H9 (cell line): ENCODE results near the gene CTLA4. TPM values are rescaled to one million over a fixed set of nuclear protein-coding genes. Genes with fewer than 3 reads are reported as not detected.

ENCODE experiments used
- DNase-seq: peaks from one replicate; pipeline ENCODE4 v3.0.0-alpha.2; 2017
- H2AFZ ChIP-seq: one replicate; pipeline ENCODE4 v1.6.1; 2013; ENCODE audit warnings: mild to moderate bottlenecking, low read length, control low read depth, moderate library complexity
- H2AK5ac ChIP-seq: 2 replicates; pipeline ENCODE4 v1.6.1; 2013; ENCODE audit warnings: low read length, control low read depth, mixed read lengths; ENCODE audit not compliant: insufficient read length
- H2BK120ac ChIP-seq: one replicate; pipeline ENCODE4 v1.6.1; 2013; ENCODE audit warnings: low read depth, mild to moderate bottlenecking, low read length, control low read depth, inconsistent platforms; ENCODE audit not compliant: poor library complexity, severe bottlenecking
- H2BK12ac ChIP-seq: 2 replicates; pipeline ENCODE4 v1.6.1; 2013; ENCODE audit warnings: low read length, control low read depth, mixed read lengths, low read depth; ENCODE audit not compliant: insufficient read length
- H2BK15ac ChIP-seq: 2 replicates; pipeline ENCODE4 v1.6.1; 2013; ENCODE audit warnings: low read depth, low read length, control low read depth
- H2BK20ac ChIP-seq: one replicate; pipeline ENCODE4 v1.6.1; 2013; ENCODE audit warnings: low read depth, mild to moderate bottlenecking, low read length, control low read depth, inconsistent platforms; ENCODE audit not compliant: poor library complexity, severe bottlenecking
- H2BK5ac ChIP-seq: 2 replicates; pipeline ENCODE4 v1.6.1; 2013; ENCODE audit warnings: low read length, control low read depth, mixed read lengths; ENCODE audit not compliant: insufficient read length
- H3K14ac ChIP-seq: 2 replicates; pipeline ENCODE4 v1.6.1; 2013; ENCODE audit warnings: low read length, control low read depth; ENCODE audit not compliant: insufficient read depth
- H3K18ac ChIP-seq: 2 replicates; pipeline ENCODE4 v1.6.1; 2013; ENCODE audit warnings: low read depth, mild to moderate bottlenecking, mixed read lengths, low read length, control low read depth; ENCODE audit not compliant: insufficient read length
- H3K23ac ChIP-seq: 2 replicates; pipeline ENCODE4 v1.6.1; 2013; ENCODE audit warnings: low read length, control low read depth, mixed read lengths, low read depth; ENCODE audit not compliant: insufficient read length
- H3K23me2 ChIP-seq: 2 replicates; pipeline ENCODE4 v1.6.1; 2013; ENCODE audit warnings: low read depth, mild to moderate bottlenecking, mixed read lengths, low read length, control low read depth; ENCODE audit not compliant: insufficient read length, poor library complexity, severe bottlenecking
- H3K27ac ChIP-seq: 2 replicates; pipeline ENCODE4 v1.5.1; 2013; ENCODE audit warnings: low read length, control low read depth, mixed read lengths, low read depth; ENCODE audit not compliant: insufficient read length
- H3K27me3 ChIP-seq: 2 replicates; pipeline ENCODE4 v1.6.1; 2013; ENCODE audit warnings: low read length, control low read depth, inconsistent platforms; ENCODE audit not compliant: insufficient read depth
- H3K4ac ChIP-seq: 2 replicates; pipeline ENCODE4 v1.6.1; 2013; ENCODE audit warnings: low read depth, mild to moderate bottlenecking, control low read depth, inconsistent platforms, low read length, moderate library complexity
- H3K4me1 ChIP-seq: 2 replicates; pipeline ENCODE4 v1.6.1; 2013; ENCODE audit warnings: low read length, control low read depth, inconsistent platforms; ENCODE audit not compliant: insufficient read depth
- H3K4me2 ChIP-seq: 2 replicates; pipeline ENCODE4 v1.6.1; 2013; ENCODE audit warnings: low read length, control low read depth, mixed read lengths; ENCODE audit not compliant: insufficient read length, insufficient read depth
- H3K56ac ChIP-seq: 2 replicates; pipeline ENCODE4 v1.6.1; 2013; ENCODE audit warnings: low read depth, mild to moderate bottlenecking, mixed read lengths, low read length, control low read depth; ENCODE audit not compliant: insufficient read length
- H3K79me1 ChIP-seq: 2 replicates; pipeline ENCODE4 v1.6.1; 2013; ENCODE audit warnings: low read depth, mild to moderate bottlenecking, moderate library complexity, low read length, control low read depth, inconsistent platforms; ENCODE audit not compliant: insufficient read depth, poor library complexity, severe bottlenecking
- H3K79me2 ChIP-seq: 2 replicates; pipeline ENCODE4 v1.6.1; 2013; ENCODE audit warnings: low read length, control low read depth, inconsistent platforms; ENCODE audit not compliant: insufficient read depth
- H3K9ac ChIP-seq: 2 replicates; pipeline ENCODE4 v1.6.1; 2013; ENCODE audit warnings: low read length, control low read depth, mixed read lengths; ENCODE audit not compliant: insufficient read length; ENCODE audit errors: extremely low read depth
- H3K9me3 ChIP-seq: one replicate; pipeline ENCODE4 v1.6.1; 2013; ENCODE audit warnings: low read depth, low read length, inconsistent platforms; ENCODE audit not compliant: control insufficient read depth
- H3T11ph ChIP-seq: one replicate; pipeline ENCODE4 v1.6.1; 2013; ENCODE audit warnings: mild to moderate bottlenecking, low read length, control low read depth, inconsistent platforms
- H4K20me1 ChIP-seq: one replicate; pipeline ENCODE4 v1.6.1; 2013; ENCODE audit not compliant: control insufficient read depth, insufficient read length, insufficient read depth
- H4K5ac ChIP-seq: 2 replicates; pipeline ENCODE4 v1.6.1; 2013; ENCODE audit warnings: low read depth, mild to moderate bottlenecking, mixed read lengths, low read length, control low read depth; ENCODE audit not compliant: insufficient read length
- H4K8ac ChIP-seq: replicated peaks from 2 replicates; pipeline ENCODE4 v1.6.1; 2013; ENCODE audit warnings: low read length, control low read depth, mixed read lengths, low read depth; ENCODE audit not compliant: insufficient read length
- H4K91ac ChIP-seq: 2 replicates; pipeline ENCODE4 v1.6.1; 2013; ENCODE audit warnings: low read depth, mild to moderate bottlenecking, moderate library complexity, mixed read lengths, low read length, control low read depth; ENCODE audit not compliant: insufficient read length
- H3K27ac Mint-ChIP-seq, 3 experiments: 2 replicates in 2 of 3; 3 replicates in 1 of 3; pipeline ENCODE4 v1.8.0; 2020 to 2021; ENCODE audit warnings: mixed read lengths in 3 of 3, mild to moderate bottlenecking in 1 of 3, moderate library complexity in 1 of 3
- H3K27me3 Mint-ChIP-seq: 2 replicates; pipeline ENCODE4 v1.8.0; 2021; ENCODE audit warnings: low read depth, mild to moderate bottlenecking, moderate library complexity, mixed read lengths
- H3K36me3 Mint-ChIP-seq, 3 experiments: 2 replicates in 2 of 3; 3 replicates in 1 of 3; pipeline ENCODE4 v1.8.0; 2020 to 2021; ENCODE audit warnings: low read depth in 3 of 3, mixed read lengths in 3 of 3; ENCODE audit not compliant: insufficient read depth in 1 of 3
- H3K4me1 Mint-ChIP-seq, 2 experiments: 2 replicates each; pipeline ENCODE4 v1.8.0; 2020; ENCODE audit warnings: mixed read lengths in 2 of 2
- H3K4me3 Mint-ChIP-seq, 2 experiments: 2 replicates in 1 of 2; 3 replicates in 1 of 2; pipeline ENCODE4 v1.8.0; 2020 to 2021; ENCODE audit warnings: mild to moderate bottlenecking in 2 of 2, mixed read lengths in 2 of 2, moderate library complexity in 1 of 2
- H3K9me3 Mint-ChIP-seq, 2 experiments: 2 replicates in 1 of 2; 3 replicates in 1 of 2; pipeline ENCODE4 v1.8.0; 2020; ENCODE audit warnings: mild to moderate bottlenecking in 2 of 2, mixed read lengths in 2 of 2, moderate library complexity in 1 of 2
- WGBS: extraction: QIAGEN DNeasy Blood & Tissue Kit; methylation state at CpG from one replicate; pipeline ENCODE4 v1.1.7; 2013; ENCODE audit warnings: missing lambda C conversion rate, low lambda C conversion rate, mixed read lengths; ENCODE audit not compliant: insufficient read length; ENCODE audit errors: extremely low coverage; 5-methylcytosine and 5-hydroxymethylcytosine counted together
- total RNA-seq: library from RNA; stranded (reverse); gene quantifications from 2 replicates; pipeline ENCODE4 v1.2.1, GENCODE V29; 2021
- TF ChIP-seq, protein P1 (sequence below): fragments of 200-600 bp; sonication (generic); conservative IDR thresholded peaks from 3 replicates; pipeline ENCODE4 v1.8.0; 2021; ENCODE audit warnings: antibody characterized with exemption, mild to moderate bottlenecking

CTLA4 gene
- total RNA-seq, 1 experiment from 2014 or later = not detected

DNA sequence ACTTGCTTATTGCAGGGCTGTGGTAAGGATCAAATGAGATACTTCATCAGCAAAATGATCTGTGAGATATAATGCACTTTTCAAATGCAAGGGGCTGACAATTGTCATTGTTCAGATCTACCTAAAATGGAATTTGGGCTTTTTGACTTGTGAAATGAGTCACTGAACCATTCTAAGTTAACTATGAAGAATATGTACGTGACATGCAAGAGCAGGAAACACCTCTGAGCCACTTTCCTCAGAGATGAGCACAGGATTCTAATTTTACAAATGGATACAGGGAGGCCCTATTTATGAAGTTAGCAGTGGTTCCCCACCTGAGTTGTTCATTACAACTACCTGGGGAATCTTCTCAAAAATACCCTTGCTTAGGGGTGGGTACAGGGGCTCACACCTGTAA lies 26.7 kb downstream of the CTLA4 start:
- Histone ChIP-seq H3K14ac (no peak overlapping the region), H4K91ac (no peak overlapping the region), H2BK12ac (no peak overlapping the region), H4K5ac (no peak overlapping the region), H3K4me1 (no peaks in the 10 kb centered on the region), H3K18ac (no peak overlapping the region), H3K23ac (no peak overlapping the region), H3K9me3 (no peaks in the 10 kb centered on the region), H2BK120ac (no peak overlapping the region), H3K79me2 (no peaks in the 10 kb centered on the region), H3T11ph (no peak overlapping the region), H3K9ac (no peak overlapping the region), H2BK5ac (no peak overlapping the region), H2BK20ac (no peak overlapping the region), H3K79me1 (no peaks in the 10 kb centered on the region), H3K27ac (no peak overlapping the region), H3K4me2 (no peak overlapping the region), H2BK15ac (no peak overlapping the region), H2AK5ac (no peak overlapping the region), H2AFZ (no peak overlapping the region), H4K20me1 (no peaks in the 10 kb centered on the region), H3K56ac (no peak overlapping the region), H3K4ac (no peak overlapping the region), H3K27me3 (no peaks in the 10 kb centered on the region), H4K8ac (no peak overlapping the region), H3K23me2 (no peaks in the 10 kb centered on the region)
- Mint-ChIP-seq H3K27me3 (no peaks in the 10 kb centered on the region; the same call in 1 of the 2 replicates), H3K4me1 (peaks cover 3 to 5% of the 10 kb centered on the region in 2 experiments), H3K27ac (no peak overlapping the region), H3K4me3 (no peak overlapping the region), H3K36me3 (no peaks in the 10 kb centered on the region), H3K9me3 (peaks cover 0 to 2% of the 10 kb centered on the region in 2 experiments; a peak in 1 of 5 replicates)
- TF ChIP-seq, protein P1, sequence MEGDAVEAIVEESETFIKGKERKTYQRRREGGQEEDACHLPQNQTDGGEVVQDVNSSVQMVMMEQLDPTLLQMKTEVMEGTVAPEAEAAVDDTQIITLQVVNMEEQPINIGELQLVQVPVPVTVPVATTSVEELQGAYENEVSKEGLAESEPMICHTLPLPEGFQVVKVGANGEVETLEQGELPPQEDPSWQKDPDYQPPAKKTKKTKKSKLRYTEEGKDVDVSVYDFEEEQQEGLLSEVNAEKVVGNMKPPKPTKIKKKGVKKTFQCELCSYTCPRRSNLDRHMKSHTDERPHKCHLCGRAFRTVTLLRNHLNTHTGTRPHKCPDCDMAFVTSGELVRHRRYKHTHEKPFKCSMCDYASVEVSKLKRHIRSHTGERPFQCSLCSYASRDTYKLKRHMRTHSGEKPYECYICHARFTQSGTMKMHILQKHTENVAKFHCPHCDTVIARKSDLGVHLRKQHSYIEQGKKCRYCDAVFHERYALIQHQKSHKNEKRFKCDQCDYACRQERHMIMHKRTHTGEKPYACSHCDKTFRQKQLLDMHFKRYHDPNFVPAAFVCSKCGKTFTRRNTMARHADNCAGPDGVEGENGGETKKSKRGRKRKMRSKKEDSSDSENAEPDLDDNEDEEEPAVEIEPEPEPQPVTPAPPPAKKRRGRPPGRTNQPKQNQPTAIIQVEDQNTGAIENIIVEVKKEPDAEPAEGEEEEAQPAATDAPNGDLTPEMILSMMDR = no peak
- no CpG with 5 or more reads among the region's 1 CpG for WGBS
- no peak for DNase-seq
